Astrocyte (in vitro differentiated cells and primary cell): ENCODE measurements around the gene SPPL2B. TPM values are rescaled to one million over a fixed set of nuclear protein-coding genes. Genes with fewer than 3 reads are reported as not detected.

Source experiments
- DNase-seq: peaks from one replicate; pipeline ENCODE4 v3.0.0-alpha.2; 2010; ENCODE audit warnings: low read depth
- FAIRE-seq: peaks from 2 replicates; lab custom pipeline; 2011; peaks lifted over from hg19 to GRCh38; lab: Jason Lieb, UNC
- H2AFZ ChIP-seq: 2 replicates; pipeline ENCODE4 v1.6.0; 2012; ENCODE audit warnings: low read depth, low read length, inconsistent platforms
- H3K27ac ChIP-seq: 2 replicates; pipeline ENCODE4 v1.5.1; 2011; ENCODE audit warnings: low read depth, low read length, inconsistent platforms
- H3K27me3 ChIP-seq: 2 replicates; pipeline ENCODE4 v1.6.0; 2011; ENCODE audit warnings: low read length, inconsistent platforms; ENCODE audit not compliant: insufficient read depth
- H3K36me3 ChIP-seq: 2 replicates; pipeline ENCODE4 v1.5.1; 2011; ENCODE audit warnings: low read length, inconsistent platforms; ENCODE audit not compliant: insufficient read depth
- H3K4me1 ChIP-seq: 2 replicates; pipeline ENCODE4 v1.5.1; 2011; ENCODE audit warnings: low read length, inconsistent platforms; ENCODE audit not compliant: insufficient read depth
- H3K4me2 ChIP-seq: 2 replicates; pipeline ENCODE4 v1.6.0; 2012; ENCODE audit warnings: low read length, inconsistent platforms
- H3K4me3 ChIP-seq: 2 replicates; pipeline ENCODE4 v1.5.1; 2011; ENCODE audit warnings: low read depth, mild to moderate bottlenecking, low read length, inconsistent platforms; ENCODE audit not compliant: insufficient read depth
- H3K79me2 ChIP-seq: 2 replicates; pipeline ENCODE4 v1.6.0; 2012; ENCODE audit warnings: mild to moderate bottlenecking, low read length, inconsistent platforms; ENCODE audit not compliant: insufficient read depth
- H3K9ac ChIP-seq: 2 replicates; pipeline ENCODE4 v1.6.0; 2012; ENCODE audit warnings: mild to moderate bottlenecking, low read length, inconsistent platforms
- H3K9me3 ChIP-seq: 2 replicates; pipeline ENCODE4 v1.5.1; 2012; ENCODE audit warnings: low read depth, mild to moderate bottlenecking, low read length, inconsistent platforms; ENCODE audit not compliant: insufficient read depth
- H4K20me1 ChIP-seq: 2 replicates; pipeline ENCODE4 v1.6.0; 2012; ENCODE audit warnings: low read length, inconsistent platforms; ENCODE audit not compliant: insufficient read depth
- H3K27ac Mint-ChIP-seq: one replicate; pipeline ENCODE4 v1.8.0; 2021; ENCODE audit warnings: mild to moderate bottlenecking, mixed read lengths; ENCODE audit not compliant: unreplicated experiment
- H3K27me3 Mint-ChIP-seq: one replicate; pipeline ENCODE4 v1.8.0; 2021; ENCODE audit warnings: low read depth, mixed read lengths; ENCODE audit not compliant: unreplicated experiment
- H3K36me3 Mint-ChIP-seq: one replicate; pipeline ENCODE4 v1.8.0; 2021; ENCODE audit warnings: low read depth, mixed read lengths; ENCODE audit not compliant: unreplicated experiment
- H3K4me1 Mint-ChIP-seq: one replicate; pipeline ENCODE4 v1.8.0; 2021; ENCODE audit warnings: low read depth, mixed read lengths; ENCODE audit not compliant: unreplicated experiment
- H3K4me3 Mint-ChIP-seq: one replicate; pipeline ENCODE4 v1.8.0; 2021; ENCODE audit warnings: mild to moderate bottlenecking, moderate library complexity, mixed read lengths; ENCODE audit not compliant: unreplicated experiment
- H3K9me3 Mint-ChIP-seq: one replicate; pipeline ENCODE4 v1.8.0; 2021; ENCODE audit warnings: mild to moderate bottlenecking, mixed read lengths; ENCODE audit not compliant: unreplicated experiment
- EZH2 ChIP-seq: IDR thresholded peaks from 2 replicates; pipeline ENCODE4 v1.6.1; 2012; ENCODE audit warnings: mild to moderate bottlenecking, low read length, inconsistent platforms; ENCODE audit not compliant: insufficient read depth
- total RNA-seq: library from RNA; stranded (reverse); gene quantifications from 2 replicates; pipeline ENCODE4 v1.2.1, GENCODE V29; 2021
- TF ChIP-seq, protein P1 (sequence below): IDR thresholded peaks from 2 replicates; pipeline ENCODE4 v1.5.1; 2011; ENCODE audit warnings: low read depth, mild to moderate bottlenecking, inconsistent platforms, low read length, moderate library complexity; ENCODE audit not compliant: insufficient read depth

SPPL2B gene
- total RNA-seq, 1 donor from 2014 or later, result 55.4 TPM

GRCh38 chr19:2333807-2334211 lies 5.3 kb downstream of the SPPL2B start:
- H3K4me1 Mint-ChIP-seq, result peaks cover 16% of the 10 kb centered on the region
- Histone ChIP-seq H3K27ac (no peak overlapping the region), H3K4me1 (peaks cover 14% of the 10 kb centered on the region), H3K9me3 (no peaks in the 10 kb centered on the region), H3K4me3 (no peak overlapping the region), H3K79me2 (peaks cover 87% of the 10 kb centered on the region), H4K20me1 (peaks cover 91% of the 10 kb centered on the region), H3K36me3 (no peaks in the 10 kb centered on the region), H3K4me2 (no peak overlapping the region), H2AFZ (no peak overlapping the region), H3K9ac (no peak overlapping the region), H3K27me3 (no peaks in the 10 kb centered on the region)
- H3K9me3 Mint-ChIP-seq, result no peaks in the 10 kb centered on the region
- no peak for FAIRE-seq
- no peak overlapping the region for H3K4me3 Mint-ChIP-seq
- no peak overlapping the region for H3K27ac Mint-ChIP-seq
- no peaks in the 10 kb centered on the region for H3K36me3 Mint-ChIP-seq
- no peak for DNase-seq
- TF ChIP-seq, protein P1, sequence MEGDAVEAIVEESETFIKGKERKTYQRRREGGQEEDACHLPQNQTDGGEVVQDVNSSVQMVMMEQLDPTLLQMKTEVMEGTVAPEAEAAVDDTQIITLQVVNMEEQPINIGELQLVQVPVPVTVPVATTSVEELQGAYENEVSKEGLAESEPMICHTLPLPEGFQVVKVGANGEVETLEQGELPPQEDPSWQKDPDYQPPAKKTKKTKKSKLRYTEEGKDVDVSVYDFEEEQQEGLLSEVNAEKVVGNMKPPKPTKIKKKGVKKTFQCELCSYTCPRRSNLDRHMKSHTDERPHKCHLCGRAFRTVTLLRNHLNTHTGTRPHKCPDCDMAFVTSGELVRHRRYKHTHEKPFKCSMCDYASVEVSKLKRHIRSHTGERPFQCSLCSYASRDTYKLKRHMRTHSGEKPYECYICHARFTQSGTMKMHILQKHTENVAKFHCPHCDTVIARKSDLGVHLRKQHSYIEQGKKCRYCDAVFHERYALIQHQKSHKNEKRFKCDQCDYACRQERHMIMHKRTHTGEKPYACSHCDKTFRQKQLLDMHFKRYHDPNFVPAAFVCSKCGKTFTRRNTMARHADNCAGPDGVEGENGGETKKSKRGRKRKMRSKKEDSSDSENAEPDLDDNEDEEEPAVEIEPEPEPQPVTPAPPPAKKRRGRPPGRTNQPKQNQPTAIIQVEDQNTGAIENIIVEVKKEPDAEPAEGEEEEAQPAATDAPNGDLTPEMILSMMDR, result no peak
- no peak for TF ChIP-seq EZH2
- H3K27me3 Mint-ChIP-seq, result no peaks in the 10 kb centered on the region

DNA sequence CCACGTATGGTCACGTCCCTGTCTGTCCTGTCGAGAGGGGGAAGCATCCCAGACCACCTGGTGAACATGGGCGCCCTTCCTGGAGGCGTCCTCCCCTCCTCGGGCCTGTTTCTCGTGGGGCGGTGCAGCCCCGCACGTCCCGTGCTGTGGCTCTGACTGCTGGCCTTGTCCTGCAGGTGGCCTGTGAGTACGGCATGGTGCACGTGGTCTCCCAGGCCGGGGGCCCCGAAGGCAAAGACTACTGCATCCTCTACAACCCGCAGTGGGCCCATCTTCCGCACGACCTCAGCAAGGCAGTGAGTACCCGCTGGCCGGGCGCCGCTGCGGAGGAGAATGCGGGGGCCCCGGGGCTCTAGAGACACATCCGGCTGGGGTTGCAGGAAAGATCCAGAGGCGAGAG lies 5.9 kb downstream of the SPPL2B start:
- TF ChIP-seq EZH2, result no peak
- TF ChIP-seq, protein P1, result no peak
- no peak overlapping the region for H2AFZ ChIP-seq

DNA sequence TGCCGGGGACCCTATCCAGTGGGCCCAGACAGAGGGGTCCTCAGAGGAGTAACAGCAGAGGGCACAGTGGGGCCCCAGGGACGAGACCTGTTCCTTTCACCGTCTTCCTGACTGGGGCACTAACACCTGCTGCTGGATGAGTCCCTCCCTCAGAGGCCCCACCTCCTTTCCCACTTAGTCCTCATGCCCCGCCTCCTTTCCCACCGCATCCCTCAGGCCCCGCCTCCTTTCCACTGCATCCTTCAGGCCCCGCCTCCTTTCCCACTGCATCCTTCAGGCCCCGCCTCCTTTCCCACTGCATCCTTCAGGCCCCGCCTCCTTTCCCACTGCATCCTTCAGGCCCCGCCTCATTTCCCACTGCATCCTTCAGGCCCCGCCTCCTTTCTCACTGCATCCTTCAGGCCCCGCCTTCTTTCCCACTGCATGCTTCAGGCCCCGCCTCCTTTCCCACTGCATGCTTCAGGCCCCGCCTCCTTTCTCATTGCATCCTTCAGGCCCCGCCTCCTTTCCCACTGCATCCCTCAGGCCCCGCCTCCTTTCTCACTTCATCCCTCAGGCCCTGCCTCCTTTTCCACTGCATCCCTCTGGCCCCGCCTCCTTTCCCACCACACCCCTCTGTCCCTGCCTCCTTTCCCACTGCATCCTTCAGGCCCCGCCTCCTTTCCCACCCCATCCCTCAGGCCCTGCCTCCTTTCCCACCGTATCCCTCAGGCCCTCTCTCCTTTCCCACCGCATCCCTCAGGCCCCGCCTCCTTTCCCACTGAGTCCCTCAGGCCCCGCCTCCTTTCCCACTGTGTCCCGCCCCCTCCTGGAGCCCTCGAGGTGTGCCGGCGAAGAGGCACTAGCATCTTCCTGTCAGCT lies 6.7 kb downstream of the SPPL2B start:
- Histone ChIP-seq H3K4me3 (no peak overlapping the region), H3K27me3 (no peaks in the 10 kb centered on the region), H3K4me1 (peaks cover 4% of the 10 kb centered on the region), H2AFZ (no peak overlapping the region), H3K4me2 (no peak overlapping the region), H4K20me1 (peaks cover 79% of the 10 kb centered on the region), H3K9ac (no peak overlapping the region), H3K36me3 (no peaks in the 10 kb centered on the region), H3K9me3 (no peaks in the 10 kb centered on the region), H3K27ac (no peak overlapping the region), H3K79me2 (peaks cover 73% of the 10 kb centered on the region)
- H3K27me3 Mint-ChIP-seq, result no peaks in the 10 kb centered on the region
- DNase-seq, result no peak
- H3K36me3 Mint-ChIP-seq, result no peaks in the 10 kb centered on the region
- no peak overlapping the region for H3K27ac Mint-ChIP-seq
- H3K9me3 Mint-ChIP-seq, result no peaks in the 10 kb centered on the region
- H3K4me3 Mint-ChIP-seq, result no peak overlapping the region
- no peak for FAIRE-seq
- peaks cover 9% of the 10 kb centered on the region for H3K4me1 Mint-ChIP-seq
- no peak for TF ChIP-seq EZH2
- TF ChIP-seq, protein P1, result no peak

More for the DNA sequence above, 5.9 kb downstream of the SPPL2B start:
- Histone ChIP-seq H3K4me1 (peaks cover 9% of the 10 kb centered on the region), H4K20me1 (peaks cover 86% of the 10 kb centered on the region), H3K27ac (no peak overlapping the region), H3K9me3 (no peaks in the 10 kb centered on the region), H3K9ac (no peak overlapping the region), H3K36me3 (no peaks in the 10 kb centered on the region), H3K4me3 (no peak overlapping the region), H3K4me2 (no peak overlapping the region), H3K27me3 (no peaks in the 10 kb centered on the region), H3K79me2 (peaks cover 80% of the 10 kb centered on the region)
- Mint-ChIP-seq H3K4me1 (peaks cover 15% of the 10 kb centered on the region), H3K9me3 (no peaks in the 10 kb centered on the region), H3K36me3 (no peaks in the 10 kb centered on the region), H3K27ac (no peak overlapping the region), H3K27me3 (no peaks in the 10 kb centered on the region), H3K4me3 (no peak overlapping the region)
- DNase-seq (no peak), FAIRE-seq (no peak)
